ENCODE measurements around the gene KCTD18.
A peak's percentile ranks its signal among the peaks of the same experiment; 100 is the strongest.

The KCTD18 gene

GRCh38 chr2:200472853-200473464, 36.9 kb downstream of the KCTD18 start:
- Histone ChIP-seq H3K4me2 (ENCODE audit: low read length) (no peak overlapping the region), H3K27ac (ENCODE audit: low read depth, low read length) (no peak overlapping the region), H3K79me2 (ENCODE audit: control insufficient read depth, low read length) (no peaks in the 10 kb centered on the region), H3K9me2 (replicated peaks; ENCODE audit: control insufficient read depth, low read length) (no peaks in the 10 kb centered on the region), H3F3A (ENCODE audit: control insufficient read depth, insufficient read depth) (no peaks in the 10 kb centered on the region), H3K9me3 (ENCODE audit: control insufficient read depth, insufficient read depth, low read length) (no peaks in the 10 kb centered on the region), H3K27me3 (ENCODE audit: control insufficient read depth, low read length) (peaks cover 3% of the 10 kb centered on the region; the same call in 1 of the 2 replicates), H4K20me1 (ENCODE audit: control insufficient read depth, insufficient read depth, low read depth, low read length) (no peaks in the 10 kb centered on the region), H3K4me3 (ENCODE audit: low read length) (no peak overlapping the region), H3K4me1 (ENCODE audit: control insufficient read depth, low read length) (no peaks in the 10 kb centered on the region), H3K36me3 (ENCODE audit: control insufficient read depth, low read length) (no peaks in the 10 kb centered on the region)
- TF ChIP-seq CTCF (IDR thresholded peaks at IDR 0.05; ENCODE audit: low read depth, low read length, poor library complexity, severe bottlenecking) (no peak), EZH2phosphoT487 (IDR thresholded peaks at IDR 0.05; ENCODE audit: borderline replicate concordance, low read length) (no peak)

GRCh38 chr2:200471928-200472645, 37.8 kb downstream of the KCTD18 start:
- Histone ChIP-seq H3K79me2 (ENCODE audit: control insufficient read depth, low read length) (no peaks in the 10 kb centered on the region), H3K9me3 (ENCODE audit: control insufficient read depth, insufficient read depth, low read length) (no peaks in the 10 kb centered on the region), H3K36me3 (ENCODE audit: control insufficient read depth, low read length) (no peaks in the 10 kb centered on the region), H3K4me3 (ENCODE audit: low read length) (no peak overlapping the region), H3K27me3 (ENCODE audit: control insufficient read depth, low read length) (no peaks in the 10 kb centered on the region; the same call in 1 of the 2 replicates), H3F3A (ENCODE audit: control insufficient read depth, insufficient read depth) (no peaks in the 10 kb centered on the region), H3K9me2 (replicated peaks; ENCODE audit: control insufficient read depth, low read length) (no peaks in the 10 kb centered on the region), H4K20me1 (ENCODE audit: control insufficient read depth, insufficient read depth, low read depth, low read length) (no peaks in the 10 kb centered on the region), H3K27ac (ENCODE audit: low read depth, low read length) (no peak overlapping the region), H3K4me1 (ENCODE audit: control insufficient read depth, low read length) (no peaks in the 10 kb centered on the region), H3K4me2 (ENCODE audit: low read length) (no peak overlapping the region)
- TF ChIP-seq EZH2phosphoT487 (IDR thresholded peaks at IDR 0.05; ENCODE audit: borderline replicate concordance, low read length) (no peak), CTCF (IDR thresholded peaks at IDR 0.05; ENCODE audit: low read depth, low read length, poor library complexity, severe bottlenecking) (no peak)

GRCh38 chr2:200471324-200471848, 38.5 kb downstream of the KCTD18 start:
- no peaks in the 10 kb centered on the region for H3K9me2 ChIP-seq (replicated peaks; ENCODE audit: control insufficient read depth, low read length)
- H3K27me3 ChIP-seq (ENCODE audit: control insufficient read depth, low read length): no peaks in the 10 kb centered on the region
- no peak overlapping the region for H3K27ac ChIP-seq (ENCODE audit: low read depth, low read length)
- H3K4me2 ChIP-seq (ENCODE audit: low read length): no peak overlapping the region
- H3K4me3 ChIP-seq (ENCODE audit: low read length): no peak overlapping the region
- H4K20me1 ChIP-seq (ENCODE audit: control insufficient read depth, insufficient read depth, low read depth, low read length): no peaks in the 10 kb centered on the region
- no peaks in the 10 kb centered on the region for H3K79me2 ChIP-seq (ENCODE audit: control insufficient read depth, low read length)
- TF ChIP-seq EZH2phosphoT487 (IDR thresholded peaks at IDR 0.05; ENCODE audit: borderline replicate concordance, low read length) (no peak), CTCF (IDR thresholded peaks at IDR 0.05; ENCODE audit: low read depth, low read length, poor library complexity, severe bottlenecking) (peak; percentile 61)
- H3K36me3 ChIP-seq (ENCODE audit: control insufficient read depth, low read length): no peaks in the 10 kb centered on the region
- no peaks in the 10 kb centered on the region for H3K4me1 ChIP-seq (ENCODE audit: control insufficient read depth, low read length)
- no peaks in the 10 kb centered on the region for H3F3A ChIP-seq (ENCODE audit: control insufficient read depth, insufficient read depth)
- H3K9me3 ChIP-seq (ENCODE audit: control insufficient read depth, insufficient read depth, low read length): no peaks in the 10 kb centered on the region

All from DOHH2 (cell line).